ENCODE results near the gene HABP2. TPM values are rescaled to one million over a fixed set of nuclear protein-coding genes. Genes with fewer than 3 reads are reported as not detected.

Gene HABP2
- total RNA-seq, 4 donors from 2014 or later = 0.72 TPM; not detected in 3

DNA sequence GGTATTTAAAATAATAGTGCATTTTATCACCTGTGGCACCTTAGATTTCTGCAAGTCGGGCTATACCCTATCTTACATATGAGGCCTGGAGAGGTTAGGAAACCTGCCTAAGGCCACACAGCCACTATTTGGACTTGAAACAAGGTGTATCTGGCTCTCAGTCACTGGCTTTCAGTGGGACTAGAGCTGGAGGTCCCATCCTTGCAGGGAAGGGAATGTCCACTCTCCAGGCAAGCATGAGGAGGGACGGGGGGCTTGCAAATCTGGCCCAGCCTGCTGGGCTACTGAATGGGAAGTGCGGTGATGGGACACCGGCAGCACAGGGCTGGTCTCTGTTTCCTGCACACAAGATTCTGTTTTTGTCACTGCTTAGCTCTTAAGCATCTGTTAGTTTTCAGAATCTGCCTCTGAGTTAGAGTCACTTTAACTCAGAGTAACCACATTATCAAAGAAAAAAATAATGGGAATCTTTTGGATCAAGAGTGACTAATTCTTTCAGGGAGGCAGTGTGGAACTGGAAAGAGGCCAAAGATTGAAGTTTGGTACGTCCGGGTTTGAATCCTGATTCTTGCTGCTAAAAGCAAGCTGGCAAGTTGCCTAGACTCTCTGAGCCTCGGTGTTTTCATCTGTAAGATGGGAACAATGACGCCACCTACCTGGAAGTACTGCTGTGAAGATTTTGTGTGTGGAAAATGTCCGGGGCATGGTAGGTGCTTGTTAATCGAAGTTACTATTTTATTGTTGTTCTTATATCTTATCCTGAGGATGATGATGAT, 33.8 kb upstream of the HABP2 start:
- no peak for DNase-seq (ENCODE audit: low spot score in 2 of 2)
- H3K4me1 ChIP-seq = no peaks in the 10 kb centered on the region
- H3K9me3 ChIP-seq = no peaks in the 10 kb centered on the region
- no peak for TF ChIP-seq POLR2A (IDR thresholded peaks at IDR 0.05)
- TF ChIP-seq POLR2AphosphoS5 (IDR thresholded peaks at IDR 0.05) = no peak
- no peak for TF ChIP-seq EP300 (IDR thresholded peaks at IDR 0.05)
- TF ChIP-seq, protein P1, sequence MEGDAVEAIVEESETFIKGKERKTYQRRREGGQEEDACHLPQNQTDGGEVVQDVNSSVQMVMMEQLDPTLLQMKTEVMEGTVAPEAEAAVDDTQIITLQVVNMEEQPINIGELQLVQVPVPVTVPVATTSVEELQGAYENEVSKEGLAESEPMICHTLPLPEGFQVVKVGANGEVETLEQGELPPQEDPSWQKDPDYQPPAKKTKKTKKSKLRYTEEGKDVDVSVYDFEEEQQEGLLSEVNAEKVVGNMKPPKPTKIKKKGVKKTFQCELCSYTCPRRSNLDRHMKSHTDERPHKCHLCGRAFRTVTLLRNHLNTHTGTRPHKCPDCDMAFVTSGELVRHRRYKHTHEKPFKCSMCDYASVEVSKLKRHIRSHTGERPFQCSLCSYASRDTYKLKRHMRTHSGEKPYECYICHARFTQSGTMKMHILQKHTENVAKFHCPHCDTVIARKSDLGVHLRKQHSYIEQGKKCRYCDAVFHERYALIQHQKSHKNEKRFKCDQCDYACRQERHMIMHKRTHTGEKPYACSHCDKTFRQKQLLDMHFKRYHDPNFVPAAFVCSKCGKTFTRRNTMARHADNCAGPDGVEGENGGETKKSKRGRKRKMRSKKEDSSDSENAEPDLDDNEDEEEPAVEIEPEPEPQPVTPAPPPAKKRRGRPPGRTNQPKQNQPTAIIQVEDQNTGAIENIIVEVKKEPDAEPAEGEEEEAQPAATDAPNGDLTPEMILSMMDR (IDR thresholded peaks at IDR 0.05) = no peak
- H3K4me3 ChIP-seq = no peak overlapping the region
- 68% methylated on average over 10 of the region's 10 CpGs for WGBS
- no peaks in the 10 kb centered on the region for H3K27me3 ChIP-seq
- H3K36me3 ChIP-seq = no peaks in the 10 kb centered on the region
- H3K27ac ChIP-seq = no peak overlapping the region

DNA sequence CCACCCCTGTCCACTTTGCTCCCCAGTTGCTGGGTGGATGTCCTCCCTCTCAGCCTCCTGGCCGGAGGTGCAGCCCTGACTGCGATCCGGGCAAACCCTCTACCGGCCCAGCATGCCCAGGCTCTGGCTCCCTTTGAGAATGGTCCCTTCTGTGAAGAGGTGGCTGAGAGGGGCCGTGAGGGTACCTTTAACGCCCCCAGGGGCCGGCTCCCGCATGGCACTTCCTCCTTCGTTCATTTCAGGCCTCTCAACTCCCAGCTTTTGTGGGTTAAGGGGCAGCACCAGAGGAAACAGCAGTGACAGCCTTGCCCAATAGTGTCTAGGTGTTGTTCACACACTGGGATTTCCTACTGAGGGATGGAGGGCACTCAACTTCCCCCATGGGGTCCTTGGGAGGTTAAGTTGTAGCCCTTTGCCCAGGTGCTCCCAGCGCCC, 33.2 kb upstream of the HABP2 start:
- no peaks in the 10 kb centered on the region for H3K9me3 ChIP-seq
- no peak overlapping the region for H3K4me3 ChIP-seq
- no peak overlapping the region for H3K27ac ChIP-seq
- no peak for TF ChIP-seq EP300 (IDR thresholded peaks at IDR 0.05)
- DNase-seq (ENCODE audit: low spot score in 2 of 2) = no peak
- no peaks in the 10 kb centered on the region for H3K4me1 ChIP-seq
- no peaks in the 10 kb centered on the region for H3K27me3 ChIP-seq
- no peaks in the 10 kb centered on the region for H3K36me3 ChIP-seq
- 92% methylated on average over 10 of the region's 10 CpGs for WGBS

DNA sequence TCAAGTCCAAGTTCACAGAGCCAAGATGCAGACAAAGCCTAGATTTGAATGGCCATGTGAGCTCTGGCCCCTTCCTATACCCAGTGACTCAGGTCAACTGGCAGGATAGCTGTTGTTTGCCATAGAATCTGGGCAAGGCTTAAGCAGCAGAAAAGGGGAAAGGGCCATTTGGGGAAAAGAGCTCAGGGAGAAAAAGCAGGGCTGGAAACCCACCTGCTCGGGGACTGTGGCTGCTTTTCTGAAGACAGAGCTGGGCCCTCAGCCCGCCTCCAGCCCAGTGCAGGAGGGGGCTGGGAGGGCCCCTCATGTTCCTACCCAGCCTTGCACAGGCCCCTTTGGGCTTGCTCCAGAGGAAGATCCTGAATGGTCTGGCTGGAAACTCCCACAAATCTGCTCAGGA, 32.6 kb upstream of the HABP2 start:
- Histone ChIP-seq H3K4me1 (no peaks in the 10 kb centered on the region), H3K36me3 (no peaks in the 10 kb centered on the region), H3K9me3 (no peaks in the 10 kb centered on the region), H3K4me3 (no peak overlapping the region), H3K27me3 (no peaks in the 10 kb centered on the region), H3K27ac (no peak overlapping the region)
- DNase-seq (ENCODE audit: low spot score in 2 of 2) = peak in 1 of 2 donors; percentile 45
- TF ChIP-seq POLR2A (IDR thresholded peaks at IDR 0.05) (no peak), POLR2AphosphoS5 (IDR thresholded peaks at IDR 0.05) (no peak), EP300 (IDR thresholded peaks at IDR 0.05) (no peak)
- TF ChIP-seq, protein P1 (IDR thresholded peaks at IDR 0.05) = no peak
- 100% methylated on average over 2 of the region's 2 CpGs for WGBS

DNA sequence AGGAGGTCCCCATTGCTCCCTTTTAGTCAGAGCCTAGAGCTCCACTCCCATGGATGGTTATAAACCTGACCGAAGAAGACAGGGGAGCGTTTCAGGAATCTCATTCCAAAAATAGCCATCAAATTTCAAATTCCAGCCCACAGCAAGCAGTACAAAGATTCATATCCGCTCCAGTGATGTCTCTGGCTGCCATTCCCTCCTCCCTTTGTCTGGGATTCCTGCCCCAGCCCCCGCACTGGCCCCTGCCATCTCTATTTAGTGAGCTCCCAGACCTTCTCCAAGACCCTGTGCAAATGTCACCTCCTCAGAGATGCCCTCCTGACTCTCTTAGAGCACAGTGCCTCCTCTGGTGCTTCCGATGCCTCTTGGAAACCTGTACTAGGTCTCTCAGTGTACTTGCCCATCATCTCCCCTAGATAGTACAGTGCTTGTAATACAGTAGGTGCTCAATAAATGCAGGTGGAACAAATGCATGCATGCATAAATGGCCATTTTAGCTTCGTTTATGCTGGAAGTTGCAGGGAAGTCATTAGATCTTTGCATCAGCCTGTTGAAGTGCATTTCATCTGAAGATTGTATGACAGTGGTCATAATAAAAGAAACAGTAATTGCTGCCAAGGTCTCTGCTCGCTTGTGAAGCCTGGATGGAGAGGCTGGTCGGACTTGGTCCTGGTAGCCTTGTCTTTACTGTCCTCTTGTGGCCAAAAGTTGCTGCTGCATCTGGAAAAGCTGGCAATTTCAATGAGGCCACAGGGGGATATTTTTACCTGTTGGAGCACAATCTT, 32.0 kb upstream of the HABP2 start:
- WGBS = 53% methylated on average over 8 of the region's 8 CpGs
- H3K27me3 ChIP-seq = no peaks in the 10 kb centered on the region
- no peaks in the 10 kb centered on the region for H3K36me3 ChIP-seq
- H3K4me3 ChIP-seq = no peak overlapping the region
- H3K27ac ChIP-seq = no peak overlapping the region
- TF ChIP-seq EP300 (IDR thresholded peaks at IDR 0.05) (no peak), POLR2AphosphoS5 (IDR thresholded peaks at IDR 0.05) (no peak), POLR2A (IDR thresholded peaks at IDR 0.05) (no peak)
- TF ChIP-seq, protein P1 (IDR thresholded peaks at IDR 0.05) = peak; percentile 95 to 98
- H3K4me1 ChIP-seq = no peaks in the 10 kb centered on the region
- H3K9me3 ChIP-seq = no peaks in the 10 kb centered on the region
- DNase-seq (ENCODE audit: low spot score in 2 of 2) = peak; percentile 69 to 80

DNA sequence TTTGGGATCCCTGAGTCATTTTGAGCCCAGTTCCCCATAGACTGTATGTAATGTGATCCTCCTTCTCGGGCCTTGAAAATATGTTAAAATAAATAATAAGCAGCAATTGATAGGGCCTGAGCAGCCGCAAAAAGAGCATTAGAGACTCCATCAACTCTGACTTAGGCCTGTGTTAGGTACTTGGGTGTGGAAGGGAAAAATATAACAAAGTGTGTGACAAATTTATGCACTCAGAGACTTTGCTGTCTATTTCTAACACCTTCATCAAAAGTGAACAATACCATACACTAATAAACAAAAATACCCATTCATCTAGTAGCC, 31.4 kb upstream of the HABP2 start:
- no peaks in the 10 kb centered on the region for H3K27me3 ChIP-seq
- no peak for DNase-seq (ENCODE audit: low spot score in 2 of 2)
- TF ChIP-seq POLR2A (IDR thresholded peaks at IDR 0.05) (no peak), EP300 (IDR thresholded peaks at IDR 0.05) (no peak), POLR2AphosphoS5 (IDR thresholded peaks at IDR 0.05) (no peak)
- TF ChIP-seq, protein P1 (IDR thresholded peaks at IDR 0.05) = no peak
- no peaks in the 10 kb centered on the region for H3K4me1 ChIP-seq
- no peaks in the 10 kb centered on the region for H3K36me3 ChIP-seq
- no peaks in the 10 kb centered on the region for H3K9me3 ChIP-seq
- no peak overlapping the region for H3K4me3 ChIP-seq
- 51% methylated on average over 2 of the region's 2 CpGs for WGBS
- no peak overlapping the region for H3K27ac ChIP-seq

All from suprapubic skin (tissue), 4 donors.